Esophagus mucosa (tissue), 1 donor: Measurements from ENCODE around the gene MLC1. TPM values are rescaled to one million over a fixed set of nuclear protein-coding genes. Genes with fewer than 3 reads are reported as not detected.
A peak's percentile ranks its signal among the peaks of the same experiment; 100 is the strongest.
"Not testable (repeated sequence)": the region's sequence is repeated elsewhere in the genome, so short reads cannot be mapped to it uniquely, and the experiment has no call there.

Experiments used
- ATAC-seq: fragments of 200-7000 bp; cut with Tn5 transposase; one replicate; pipeline ENCODE4 v1.9.1; 2020
- total RNA-seq: library from RNA; stranded (reverse); gene quantifications from one replicate; pipeline ENCODE4 v1.2.4, GENCODE V29; 2023
- donor health status: DM: yes; HTN: yes; CAD: no.

MLC1 gene
- total RNA-seq, 1 donor from 2014 or later = not detected

DNA sequence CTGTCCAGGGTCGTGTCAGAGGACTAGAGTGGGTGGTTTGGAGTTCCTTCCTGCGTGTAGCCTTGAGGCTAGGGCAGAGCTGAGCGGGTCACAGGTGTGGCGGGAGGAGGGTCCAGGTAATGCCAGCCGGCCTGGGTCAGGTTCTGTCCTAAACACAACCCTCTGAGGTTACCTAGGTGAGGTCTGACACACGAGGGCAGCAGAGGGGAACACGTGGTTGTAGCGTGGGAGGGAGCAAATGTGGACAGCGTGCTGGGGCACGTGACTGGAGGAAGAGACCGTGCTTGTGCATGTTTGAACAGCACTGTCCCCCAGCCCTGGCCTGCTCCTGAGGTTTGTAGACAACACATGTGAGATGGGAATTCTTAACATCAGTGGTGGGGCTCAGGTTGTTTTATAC is 17.7 kb upstream of the MLC1 start:
- ATAC-seq = peak; percentile 62

DNA sequence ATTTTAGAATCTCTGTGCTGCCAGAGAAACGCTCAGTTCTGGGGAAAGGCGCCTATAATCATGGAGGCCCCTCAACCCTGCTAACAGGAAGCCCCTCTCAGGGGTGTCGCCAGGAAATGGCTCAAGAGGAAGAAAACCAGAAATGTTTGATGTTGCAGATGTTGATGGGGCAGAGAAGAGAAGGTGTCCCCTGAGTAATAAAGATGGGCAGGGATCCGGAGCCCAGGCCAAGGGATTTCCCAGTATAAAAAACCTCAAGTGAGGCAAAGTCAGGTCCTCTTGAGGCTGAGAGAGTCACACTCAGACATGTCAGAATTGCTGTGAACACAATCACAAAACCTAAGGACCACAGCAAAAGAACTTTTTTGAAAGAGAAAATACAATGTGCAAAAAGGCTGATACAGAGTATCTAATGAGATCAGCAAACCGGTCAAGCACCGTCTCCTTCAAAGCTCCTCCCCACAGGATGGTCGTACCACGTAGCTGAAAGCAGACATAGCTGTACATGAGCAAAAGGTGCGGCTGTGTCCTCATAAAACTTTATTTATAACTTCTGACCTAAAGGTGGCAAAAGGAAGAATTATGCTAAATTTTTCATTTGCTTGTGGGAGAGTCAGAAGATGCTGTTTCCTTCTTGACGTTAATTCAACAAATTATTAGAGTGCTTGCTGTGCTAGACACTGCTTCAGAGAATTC is 16.8 kb upstream of the MLC1 start:
- ATAC-seq = no peak

DNA sequence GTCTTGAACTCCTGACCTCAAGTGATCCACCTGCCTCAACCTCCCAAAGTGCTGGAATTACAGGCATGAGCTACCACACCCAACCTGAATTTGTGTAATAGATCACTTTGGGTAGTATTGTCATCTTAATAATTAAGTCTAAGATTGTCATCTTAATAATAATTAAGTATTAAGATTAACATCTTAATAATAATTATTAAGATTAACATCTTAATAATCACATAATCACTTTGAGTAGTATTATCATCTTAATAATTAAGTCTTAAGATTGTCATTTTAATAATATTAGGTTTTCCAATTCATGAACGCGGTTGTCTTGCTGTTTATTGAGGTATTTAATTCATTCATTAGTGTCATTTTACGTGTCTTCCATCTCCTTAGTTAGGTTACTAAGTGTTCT is 12.8 kb upstream of the MLC1 start:
- no peak for ATAC-seq

DNA sequence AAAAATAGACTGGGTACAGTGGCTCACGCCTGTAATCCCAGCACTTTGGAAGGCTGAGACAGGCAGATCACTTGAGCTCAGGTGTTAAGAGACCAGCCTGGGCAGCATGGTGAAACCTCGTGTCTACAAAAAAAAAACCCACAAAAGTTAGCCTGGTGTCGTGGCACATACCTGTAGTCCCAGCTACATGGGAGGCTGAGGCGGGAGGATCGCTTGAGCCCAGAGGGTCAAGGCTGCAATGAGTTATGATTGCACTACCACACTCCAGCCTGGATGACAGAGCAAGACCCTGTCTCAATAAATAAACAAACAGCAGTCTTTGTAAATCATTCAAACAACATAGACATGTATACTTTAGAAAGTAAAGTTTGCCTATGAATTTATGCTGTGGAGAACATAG is 7.1 kb upstream of the MLC1 start:
- no peak for ATAC-seq

DNA sequence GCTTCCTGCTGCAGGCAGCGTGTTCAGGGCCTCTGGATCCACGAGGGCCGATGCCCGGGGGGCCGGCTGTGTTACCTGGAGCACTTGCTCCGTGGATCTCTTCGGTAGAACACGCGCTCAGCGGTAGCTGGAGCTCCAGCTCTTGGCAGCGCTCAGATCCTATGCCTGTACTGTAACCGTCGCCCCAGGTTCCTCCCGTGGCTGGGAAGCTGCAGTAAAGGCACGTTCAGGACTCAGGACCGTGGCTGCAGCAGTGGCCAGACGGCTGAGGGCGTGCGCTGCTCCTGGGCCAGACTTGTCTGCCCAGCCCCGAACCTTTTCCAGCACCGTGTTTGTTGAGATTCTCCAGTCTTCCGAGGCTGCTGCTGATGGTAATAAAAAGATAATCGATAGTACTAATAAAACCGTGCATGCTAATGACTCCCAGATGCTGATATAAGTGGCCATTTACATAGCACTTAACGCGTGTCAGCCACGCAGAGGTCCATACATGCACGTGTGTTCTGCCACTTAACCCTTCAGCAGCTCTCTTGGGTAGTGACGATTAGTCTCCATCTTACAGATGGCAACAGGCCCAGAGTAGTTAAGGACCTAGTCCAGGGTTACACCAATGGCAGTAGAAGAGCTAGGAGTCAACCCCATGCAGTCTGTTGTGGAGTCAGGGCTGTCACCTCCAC is 6.0 kb upstream of the MLC1 start:
- no peak for ATAC-seq

DNA sequence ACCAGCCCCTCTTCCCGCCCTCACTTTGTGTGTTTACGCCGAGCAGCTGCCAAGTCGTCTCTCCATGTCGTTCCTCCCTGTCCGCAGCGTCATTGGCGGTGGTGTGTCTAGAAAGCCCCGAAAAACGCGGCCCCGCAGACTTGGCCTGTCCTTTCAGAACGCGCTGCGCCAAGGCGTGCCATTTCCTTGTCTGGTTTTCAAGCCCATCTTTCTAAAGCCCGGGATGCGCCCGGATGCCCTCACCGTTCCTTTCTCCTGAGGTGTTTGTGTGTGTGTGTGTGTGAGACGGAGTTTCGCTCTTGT is 5.1 kb upstream of the MLC1 start:
- no peak for ATAC-seq

DNA sequence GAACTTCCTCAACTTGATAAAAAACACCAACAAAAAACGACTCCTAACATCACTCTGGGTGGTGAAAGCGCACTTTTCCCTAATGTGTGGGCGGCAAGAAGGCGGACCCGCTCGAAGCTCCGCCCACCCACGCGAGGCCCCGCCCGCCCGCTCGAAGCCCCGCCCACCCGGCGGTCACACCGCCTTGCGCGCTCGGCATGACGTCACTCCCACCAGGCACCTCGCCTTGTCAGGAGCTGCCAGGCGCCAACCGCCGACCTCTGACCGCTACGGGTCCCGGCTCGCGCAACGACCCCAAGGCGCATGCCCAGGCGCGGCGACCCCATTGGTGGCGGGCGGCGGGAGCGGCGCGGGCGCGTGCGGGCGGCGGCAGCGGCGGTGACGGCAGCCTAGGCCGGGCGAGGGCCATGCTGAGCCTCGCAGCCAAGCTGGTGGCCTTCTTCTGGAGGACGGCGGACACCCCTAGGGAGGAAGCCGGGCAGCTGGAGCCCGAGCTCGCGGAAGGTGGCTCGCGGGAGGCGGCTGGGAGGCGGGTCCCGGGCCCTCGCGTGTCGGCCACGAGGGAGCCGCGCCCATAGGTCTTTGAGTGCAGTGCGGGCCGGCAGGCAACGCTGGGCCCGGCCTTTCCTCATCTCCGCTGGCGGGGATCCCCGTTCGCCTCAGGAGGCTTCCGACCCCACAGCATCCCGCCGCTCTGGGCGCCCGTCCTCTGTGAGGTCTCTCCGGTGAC is 4.6 kb upstream of the MLC1 start, which contains the start of gene MOV10L1:
MOV10L1 (plus strand) TSS at position 325 of the 730 bp plus-strand sequence; CDS start at position 408, 83 bp downstream.
- peak; percentile 34 for ATAC-seq

DNA sequence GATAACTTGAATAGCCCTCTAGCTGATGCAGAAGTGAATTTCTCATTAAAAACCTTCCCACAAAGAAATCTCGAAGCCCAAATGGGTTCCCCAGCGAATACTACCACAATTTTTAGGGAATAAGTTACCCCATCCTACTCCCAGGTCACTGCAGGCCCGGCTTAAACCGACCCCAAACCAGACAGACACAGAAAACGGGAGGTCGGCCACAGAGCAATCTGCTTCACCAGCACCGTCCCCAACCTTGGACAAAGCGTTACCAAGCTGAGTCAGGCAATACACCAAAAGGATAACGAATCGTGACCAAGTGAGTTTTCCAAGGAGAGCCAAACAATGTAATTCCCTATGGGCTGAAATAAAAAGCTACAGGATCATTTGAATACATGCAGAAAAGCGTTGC is 4.0 kb upstream of the MLC1 start:
- no peak for ATAC-seq

DNA sequence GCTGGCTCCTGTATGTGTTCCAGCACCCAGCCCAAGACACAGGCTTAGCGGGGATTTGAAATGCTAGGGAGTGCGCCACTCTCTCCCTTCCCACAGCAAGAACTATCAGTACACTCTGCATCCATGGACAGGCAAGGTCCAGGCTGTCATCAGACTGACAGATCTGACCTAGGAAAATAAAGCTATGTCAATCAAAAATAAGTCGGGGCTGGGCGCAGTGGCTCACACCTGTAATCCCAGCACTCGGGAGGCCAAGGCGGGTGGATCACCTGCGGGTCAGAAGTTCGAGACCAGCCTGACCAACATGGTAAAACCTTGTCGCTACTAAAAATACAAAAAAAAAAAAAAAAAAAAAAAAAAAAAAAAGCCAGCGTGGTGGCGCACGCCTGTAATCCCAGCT is 2.9 kb upstream of the MLC1 start:
- no peak for ATAC-seq

DNA sequence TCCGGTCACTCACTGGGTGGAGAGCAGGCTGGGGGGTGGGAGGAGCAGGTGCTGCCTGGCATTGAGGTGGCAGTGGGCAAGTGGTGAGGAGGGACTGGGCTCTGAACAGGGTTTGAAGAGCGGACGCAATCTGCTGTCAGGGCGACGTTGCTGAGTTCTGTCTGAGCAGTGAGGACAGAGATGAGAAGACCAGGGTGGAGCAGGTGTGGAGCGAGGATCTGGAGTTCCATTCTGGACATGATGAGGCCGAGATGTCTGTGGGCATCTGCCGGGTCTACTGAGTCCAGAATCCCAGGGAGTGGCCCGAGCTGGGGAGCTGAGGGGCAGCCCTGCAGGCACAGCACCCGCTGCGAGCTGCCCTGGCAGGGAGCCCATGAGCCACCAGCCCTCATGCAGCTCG is 2.4 kb upstream of the MLC1 start:
- no peak for ATAC-seq

DNA sequence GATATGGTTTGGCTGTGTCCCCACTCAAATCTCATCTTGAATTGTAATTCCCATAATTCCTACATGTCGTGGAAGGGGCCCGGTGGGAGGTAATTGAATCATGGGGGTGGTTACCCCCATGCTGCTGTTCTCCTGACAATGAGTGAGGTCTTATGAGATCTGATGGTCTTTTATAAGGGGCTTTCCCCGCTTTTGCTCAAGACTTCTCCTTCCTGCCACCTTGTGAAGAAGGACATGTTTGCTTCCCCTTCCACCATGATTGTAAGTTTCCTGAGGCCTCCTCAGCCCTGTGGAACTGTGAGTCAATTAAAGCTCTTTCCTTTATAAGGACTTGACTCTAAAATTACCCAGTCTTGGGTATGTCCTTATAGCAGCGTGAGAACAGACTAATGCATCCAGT is 1.7 kb upstream of the MLC1 start:
- not testable (repeated sequence) for ATAC-seq

DNA sequence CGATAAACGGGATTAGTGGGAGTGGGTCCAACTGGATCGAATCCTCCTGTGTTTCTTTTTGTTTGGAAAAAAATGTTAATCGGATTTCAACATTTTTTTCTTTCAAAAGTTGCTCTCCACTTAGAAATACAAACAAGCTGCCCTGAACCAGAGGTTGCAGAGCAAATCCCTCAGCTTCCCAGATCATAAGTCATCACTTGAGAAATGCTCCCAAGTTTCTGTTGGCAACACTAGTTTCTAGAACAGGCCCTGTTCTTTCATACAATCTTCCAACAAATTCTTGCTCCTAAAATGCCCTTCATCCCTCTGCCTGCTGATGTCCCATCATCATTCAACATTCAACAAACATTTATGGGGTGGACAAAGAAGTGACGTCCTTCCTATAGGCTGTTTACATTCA is 1.3 kb upstream of the MLC1 start:
- no peak for ATAC-seq

DNA sequence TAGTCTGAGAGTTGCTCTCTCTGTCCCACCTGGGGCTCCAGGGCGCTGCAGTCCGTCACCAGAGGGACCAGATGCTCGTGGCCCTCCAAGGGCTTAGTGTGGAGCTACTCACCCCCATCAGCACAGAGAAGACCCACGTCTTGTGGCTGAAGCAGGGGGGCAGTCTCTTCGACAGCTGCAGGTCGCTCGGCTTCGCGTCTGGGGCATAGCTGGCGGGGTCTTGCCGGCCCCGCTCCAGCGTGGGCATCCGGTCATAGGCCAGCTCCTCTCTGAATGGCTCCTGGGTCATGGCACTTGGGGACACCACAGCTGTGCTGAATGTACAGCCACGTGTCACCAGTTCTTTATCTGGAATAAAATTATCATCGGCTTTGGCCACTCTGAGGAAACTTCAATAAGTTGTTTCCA is 608 bp downstream of the MLC1 start:
- ATAC-seq = no peak

DNA sequence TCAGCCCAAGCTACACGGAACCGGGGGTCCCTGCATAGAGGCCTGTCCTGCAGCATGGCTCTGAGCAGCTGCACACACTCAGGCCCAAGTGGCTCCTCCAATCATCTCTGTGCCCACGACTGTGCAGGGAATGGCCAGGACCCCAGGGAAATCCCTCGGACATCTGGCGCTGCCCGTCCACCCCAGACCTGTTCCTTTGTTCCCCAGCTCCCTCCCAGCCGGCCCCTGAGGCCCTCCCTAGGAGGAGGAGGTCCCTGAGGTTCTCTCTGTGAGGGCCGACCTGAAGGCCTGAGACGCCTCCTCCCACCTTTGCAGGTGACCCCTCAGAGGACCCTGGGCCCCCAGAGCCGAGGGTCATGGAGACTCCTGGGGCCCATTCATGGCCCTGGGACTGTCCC is 1.1 kb downstream of the MLC1 start:
- no peak for ATAC-seq

DNA sequence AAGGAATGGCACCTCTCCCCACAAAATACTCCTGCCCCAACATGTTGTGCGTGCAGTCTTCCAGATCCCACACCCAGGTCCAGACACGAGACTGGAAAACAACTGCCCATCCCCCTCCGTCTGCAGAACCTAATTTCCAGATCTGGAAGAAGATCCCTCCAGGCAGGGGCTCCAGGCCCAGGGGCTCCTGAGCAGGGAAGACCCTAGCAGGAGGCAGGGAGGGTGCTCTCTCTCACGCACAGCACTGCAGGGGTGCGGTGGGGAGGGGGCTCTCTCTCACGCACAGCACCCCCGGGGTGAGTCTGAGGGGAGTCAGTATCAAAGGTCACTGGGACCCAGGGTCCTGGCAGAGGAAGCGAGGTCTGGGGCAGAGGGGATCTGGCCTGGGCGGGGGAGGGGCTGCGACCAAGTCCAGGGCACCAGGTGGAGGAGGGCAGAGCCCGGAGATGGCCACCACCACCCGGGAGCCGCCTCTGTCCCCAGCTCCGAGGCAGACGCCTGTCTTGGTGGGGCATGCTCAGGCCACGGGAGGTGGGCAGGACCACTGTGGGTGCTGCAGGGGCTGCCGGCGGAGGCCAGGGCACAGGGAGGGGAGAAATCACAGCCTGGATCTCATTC is 1.7 kb downstream of the MLC1 start:
- ATAC-seq = peak; percentile 34

DNA sequence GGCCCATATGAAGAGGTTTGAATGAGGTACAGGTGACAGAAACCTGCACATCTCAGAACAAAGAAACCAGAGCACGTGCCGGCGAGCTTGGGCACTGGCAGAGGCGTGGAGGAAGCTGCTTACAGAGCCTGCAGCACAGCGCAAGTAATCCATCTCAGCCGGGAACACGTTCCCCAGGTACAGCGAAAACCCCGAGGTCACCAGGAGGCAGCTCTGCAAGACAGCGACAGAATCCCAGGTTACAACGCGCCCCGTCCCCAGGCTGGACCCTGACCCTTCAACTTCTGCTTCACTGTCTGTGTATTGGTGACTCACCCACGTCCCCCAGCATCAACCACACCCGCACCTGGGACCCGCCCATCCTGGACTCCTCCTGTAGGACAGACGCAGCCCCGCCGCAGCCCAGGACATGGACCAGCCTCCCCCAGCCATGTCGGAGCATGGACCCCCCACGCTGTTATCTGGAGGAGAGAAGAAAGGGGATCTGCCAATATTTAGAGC is 2.2 kb downstream of the MLC1 start:
- ATAC-seq = peak; percentile 80

DNA sequence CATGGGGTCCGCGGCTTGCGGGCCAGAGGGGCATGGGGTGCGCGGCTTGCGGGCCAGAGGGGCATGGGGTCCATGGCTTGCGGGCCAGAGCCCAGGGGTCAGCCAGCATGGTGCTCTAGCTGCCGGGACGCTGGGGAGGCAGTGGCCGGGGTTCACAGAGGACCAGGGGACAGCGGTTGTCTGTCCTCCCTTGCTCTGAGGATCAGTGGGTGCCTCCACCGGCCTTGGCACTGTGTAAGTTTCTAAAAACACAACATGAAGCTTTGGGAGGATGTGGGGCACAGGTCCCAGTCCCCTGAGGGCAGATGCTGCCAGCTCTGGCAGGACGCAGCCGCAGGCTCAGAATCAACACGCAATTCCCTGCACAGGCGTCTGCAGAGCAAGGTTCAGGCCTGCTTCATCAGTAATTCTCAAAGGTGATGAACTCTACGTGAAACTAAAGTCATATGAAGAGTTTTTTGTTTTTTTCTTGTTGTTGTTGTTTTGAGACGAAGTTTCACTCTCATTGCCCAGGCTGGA is 3.0 kb downstream of the MLC1 start:
- ATAC-seq = no peak

DNA sequence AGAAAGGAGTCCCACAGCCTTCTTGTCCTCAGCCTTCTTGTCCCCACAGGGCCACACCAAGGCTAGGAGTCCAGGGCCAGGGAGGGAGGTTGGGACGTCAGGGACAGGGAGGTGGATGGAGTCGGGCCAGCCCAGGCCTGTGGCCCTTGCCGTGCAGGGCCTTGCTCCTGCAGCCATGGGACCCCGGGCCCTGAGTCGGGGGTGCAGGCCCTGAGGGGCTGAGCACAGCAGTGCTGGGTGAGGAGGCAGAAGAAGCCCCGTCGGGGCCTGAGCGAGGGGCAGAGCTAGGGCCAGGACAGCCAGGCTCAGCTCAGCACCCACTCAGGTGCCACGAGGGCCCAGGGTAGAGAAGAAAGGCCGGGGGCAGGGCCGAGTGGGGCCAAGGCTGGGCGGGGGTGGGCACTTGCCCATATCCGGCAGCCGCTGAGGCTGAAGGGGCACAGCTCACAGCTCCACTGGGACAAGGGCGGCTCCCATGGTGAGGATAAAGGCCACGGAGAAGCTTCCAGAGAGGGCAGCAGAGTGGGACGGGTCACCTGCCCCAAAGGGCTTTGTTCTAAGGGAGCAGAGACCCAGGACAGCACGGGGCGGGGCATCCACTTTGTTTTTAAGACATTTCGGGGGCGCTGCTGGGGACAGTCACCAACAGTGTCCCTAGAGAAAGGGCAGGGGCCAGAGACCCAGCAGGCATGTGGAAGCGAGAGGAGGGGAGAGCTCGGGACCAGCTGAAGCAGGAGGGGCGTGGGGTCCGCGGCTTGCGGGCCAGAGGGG is 3.6 kb downstream of the MLC1 start:
- ATAC-seq = no peak

DNA sequence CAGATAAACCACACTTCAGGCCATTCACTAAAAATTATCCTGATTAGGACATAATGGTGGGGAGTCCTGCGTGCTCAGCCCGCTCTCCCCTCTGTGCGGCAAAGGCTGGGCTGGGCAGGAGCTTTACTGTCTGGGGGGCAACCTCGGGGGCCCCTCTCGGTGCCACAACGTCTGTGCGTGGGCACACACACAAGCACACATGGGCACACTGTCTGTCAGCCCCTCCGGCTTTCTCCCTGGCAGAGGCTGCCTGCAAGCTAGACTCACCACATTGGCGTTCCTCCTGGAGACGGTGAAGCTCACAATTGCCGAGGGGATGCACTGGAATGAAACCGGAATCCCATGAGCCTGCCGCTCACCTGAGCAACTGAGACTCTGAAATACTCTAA is 5.2 kb downstream of the MLC1 start:
- ATAC-seq = no peak

DNA sequence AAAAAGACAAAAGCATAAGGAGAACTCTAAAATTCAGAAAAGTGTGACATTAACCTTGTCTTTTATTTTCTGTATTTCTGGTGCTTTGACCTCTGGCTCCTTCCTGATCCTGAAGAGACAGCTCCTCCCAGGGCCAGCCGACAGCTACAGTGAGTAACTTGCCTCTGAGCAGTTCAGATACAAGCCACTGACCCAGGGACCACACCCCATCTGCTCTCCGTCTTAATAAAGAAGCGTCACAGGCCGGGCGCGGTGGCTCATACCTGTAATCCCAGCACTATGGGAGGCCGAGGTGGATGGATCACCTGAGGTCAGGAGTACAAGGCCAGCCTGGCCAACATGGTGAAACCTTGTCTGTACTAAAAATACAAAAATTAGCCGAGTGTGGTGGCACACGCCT is 6.5 kb downstream of the MLC1 start:
- peak; percentile 71 for ATAC-seq

DNA sequence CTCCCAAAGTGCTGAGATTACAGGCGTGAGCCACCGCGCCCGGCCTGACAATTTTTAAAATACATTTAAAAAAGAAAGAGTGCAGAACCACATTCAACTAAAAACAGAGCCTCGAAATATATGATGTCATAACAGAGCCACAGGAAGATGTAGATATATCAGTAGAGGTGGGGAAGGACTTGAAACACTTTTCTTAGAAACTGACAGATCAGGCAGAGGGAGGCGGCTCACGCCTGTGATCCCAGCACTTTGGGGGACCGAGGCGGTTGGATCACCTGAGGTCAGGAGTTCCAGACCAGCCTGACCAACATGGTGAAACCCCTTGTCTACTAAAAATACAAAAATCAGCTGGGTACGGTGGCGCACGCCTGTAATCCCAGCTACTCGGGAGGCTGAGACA is 7.0 kb downstream of the MLC1 start:
- no peak for ATAC-seq
